A172 (cell line): ENCODE results near the gene SEC31B. TPM values are rescaled to one million over a fixed set of nuclear protein-coding genes. Genes with fewer than 3 reads are reported as not detected.

ENCODE experiments used
- DNase-seq: peaks from one replicate; pipeline ENCODE4 v3.0.0-alpha.2; 2015; ENCODE audit warnings: low spot score
- total RNA-seq: library from RNA; depleted of rRNA; stranded (reverse); fragments of >200 nt; shearing (Covaris generic); gene quantifications from 2 replicates; pipeline ENCODE4 v1.2.3, GENCODE V29; 2014; rRNA removed

The SEC31B gene, protein sequence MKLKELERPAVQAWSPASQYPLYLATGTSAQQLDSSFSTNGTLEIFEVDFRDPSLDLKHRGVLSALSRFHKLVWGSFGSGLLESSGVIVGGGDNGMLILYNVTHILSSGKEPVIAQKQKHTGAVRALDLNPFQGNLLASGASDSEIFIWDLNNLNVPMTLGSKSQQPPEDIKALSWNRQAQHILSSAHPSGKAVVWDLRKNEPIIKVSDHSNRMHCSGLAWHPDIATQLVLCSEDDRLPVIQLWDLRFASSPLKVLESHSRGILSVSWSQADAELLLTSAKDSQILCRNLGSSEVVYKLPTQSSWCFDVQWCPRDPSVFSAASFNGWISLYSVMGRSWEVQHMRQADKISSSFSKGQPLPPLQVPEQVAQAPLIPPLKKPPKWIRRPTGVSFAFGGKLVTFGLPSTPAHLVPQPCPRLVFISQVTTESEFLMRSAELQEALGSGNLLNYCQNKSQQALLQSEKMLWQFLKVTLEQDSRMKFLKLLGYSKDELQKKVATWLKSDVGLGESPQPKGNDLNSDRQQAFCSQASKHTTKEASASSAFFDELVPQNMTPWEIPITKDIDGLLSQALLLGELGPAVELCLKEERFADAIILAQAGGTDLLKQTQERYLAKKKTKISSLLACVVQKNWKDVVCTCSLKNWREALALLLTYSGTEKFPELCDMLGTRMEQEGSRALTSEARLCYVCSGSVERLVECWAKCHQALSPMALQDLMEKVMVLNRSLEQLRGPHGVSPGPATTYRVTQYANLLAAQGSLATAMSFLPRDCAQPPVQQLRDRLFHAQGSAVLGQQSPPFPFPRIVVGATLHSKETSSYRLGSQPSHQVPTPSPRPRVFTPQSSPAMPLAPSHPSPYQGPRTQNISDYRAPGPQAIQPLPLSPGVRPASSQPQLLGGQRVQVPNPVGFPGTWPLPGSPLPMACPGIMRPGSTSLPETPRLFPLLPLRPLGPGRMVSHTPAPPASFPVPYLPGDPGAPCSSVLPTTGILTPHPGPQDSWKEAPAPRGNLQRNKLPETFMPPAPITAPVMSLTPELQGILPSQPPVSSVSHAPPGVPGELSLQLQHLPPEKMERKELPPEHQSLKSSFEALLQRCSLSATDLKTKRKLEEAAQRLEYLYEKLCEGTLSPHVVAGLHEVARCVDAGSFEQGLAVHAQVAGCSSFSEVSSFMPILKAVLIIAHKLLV
- 1.4 TPM in 2 replicates for total RNA-seq

DNA sequence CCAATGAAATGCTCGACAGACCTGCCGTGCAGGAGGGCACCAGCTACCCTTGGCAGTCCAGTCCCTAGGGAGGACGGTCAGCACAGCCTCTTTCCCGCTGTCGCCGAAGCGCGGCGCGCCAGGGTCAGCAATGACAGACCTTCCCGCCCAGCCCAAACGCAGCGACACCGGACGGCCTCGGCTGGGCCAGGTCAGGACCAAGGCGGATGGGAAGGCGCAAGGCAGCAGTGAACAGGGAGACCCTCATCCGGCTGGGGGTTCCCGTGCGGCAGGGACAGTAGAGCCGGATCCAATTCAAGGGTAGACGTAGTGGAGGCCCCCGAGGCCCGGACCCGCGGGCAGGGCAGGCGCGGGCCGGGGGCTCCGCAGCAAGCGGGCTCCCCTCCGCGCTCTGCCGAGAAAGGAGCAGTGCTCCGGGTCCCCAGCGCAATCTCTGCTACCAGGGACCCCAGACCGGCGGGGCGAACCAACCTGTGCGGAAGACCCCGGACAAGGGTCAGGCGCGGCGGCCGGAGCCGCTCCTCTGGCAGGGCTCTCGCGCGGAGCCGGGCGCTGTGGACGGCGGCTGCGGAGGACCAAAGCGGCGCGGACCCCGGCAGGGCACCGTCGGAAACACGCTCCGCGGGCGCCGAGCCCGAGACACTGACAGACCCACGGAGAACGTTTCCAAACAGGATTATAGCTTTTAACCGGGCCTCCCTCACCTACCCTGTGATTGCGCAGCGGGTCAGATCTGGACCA is at the start of gene SEC31B:
SEC31B (minus strand) TSS at position 551 of the 741 bp plus-strand sequence. CDS start 2,909 bp downstream, outside the sequence.
- no peak for DNase-seq

DNA sequence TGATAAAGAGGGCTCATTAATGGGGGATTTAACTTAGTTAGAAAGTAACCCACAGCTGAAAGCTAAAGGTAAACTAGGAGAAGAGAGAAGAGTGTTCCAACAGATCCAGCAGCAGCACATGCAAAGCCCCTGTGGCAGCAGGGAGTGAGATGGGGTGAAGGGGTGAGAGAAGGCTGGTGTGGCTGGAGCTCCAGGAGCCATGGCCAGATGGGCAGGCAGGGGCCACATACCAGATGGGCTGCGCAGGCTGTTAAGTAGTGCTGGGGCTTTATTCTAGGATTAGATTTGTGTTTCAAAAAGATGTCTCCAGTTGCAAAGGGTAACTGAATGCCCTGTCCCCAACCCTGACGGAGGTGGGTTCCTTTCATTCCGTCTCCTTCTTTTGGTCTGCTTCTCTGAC is 49.3 kb upstream of the SEC31B start:
- DNase-seq, result no peak

DNA sequence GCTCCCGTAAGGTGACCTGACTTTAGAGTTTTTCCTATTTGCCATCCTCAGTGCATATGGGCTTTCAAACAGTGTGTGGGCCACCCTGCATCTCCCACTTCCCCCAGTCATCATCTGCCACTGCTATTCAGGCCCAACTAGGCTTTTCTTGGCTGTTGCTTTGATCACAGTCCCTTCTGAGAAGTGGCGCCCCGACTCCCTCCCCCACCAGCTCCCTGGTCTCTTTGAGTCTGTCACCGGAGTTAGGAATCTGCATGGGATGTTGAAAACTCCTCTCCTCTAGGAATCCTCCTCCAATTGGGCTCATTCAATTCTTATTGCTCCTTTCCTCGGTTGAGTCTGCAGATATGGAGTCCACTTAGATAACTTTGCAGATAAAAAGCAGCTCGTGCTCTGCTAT is 48.2 kb upstream of the SEC31B start:
- no peak for DNase-seq

DNA sequence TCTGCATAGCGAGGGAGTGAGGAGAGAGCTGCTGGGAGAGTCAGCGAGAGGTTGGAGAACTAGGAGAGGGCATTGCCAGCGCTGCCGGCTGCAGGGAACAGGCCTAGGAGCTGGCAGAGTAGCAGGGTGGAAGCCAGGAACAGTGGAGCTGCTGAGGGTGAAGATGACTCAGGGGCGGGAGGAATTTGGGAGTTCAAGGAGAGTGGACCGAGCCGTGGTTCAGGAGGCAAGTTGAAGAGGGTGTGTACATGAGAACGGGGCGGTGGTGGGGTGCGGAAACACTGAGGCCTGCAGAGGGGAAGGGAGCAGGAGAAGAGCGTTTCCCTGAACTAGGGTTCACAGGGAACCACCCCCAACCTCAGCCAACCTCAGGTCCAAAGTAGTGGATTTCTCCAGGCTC is 47.6 kb upstream of the SEC31B start:
- DNase-seq, result no peak

DNA sequence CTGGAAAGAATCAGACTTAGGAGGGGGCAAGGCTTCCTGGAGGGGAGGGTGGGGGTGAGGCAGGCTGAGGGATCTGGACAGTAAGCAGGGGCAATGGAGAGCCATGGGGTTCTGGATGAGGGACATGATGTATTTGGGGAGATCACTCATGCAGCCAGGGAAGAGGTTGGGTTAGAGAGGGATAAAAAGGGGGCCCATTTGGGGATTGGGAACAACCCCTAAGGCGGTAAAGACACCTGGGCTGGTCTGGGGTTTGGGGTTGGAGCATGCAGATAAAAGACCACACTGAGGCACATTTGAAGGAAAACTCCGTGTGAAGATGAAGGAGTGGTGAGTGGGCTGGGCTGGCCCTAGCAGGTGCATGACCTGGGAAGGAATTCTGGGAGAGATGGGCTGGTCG is 46.9 kb upstream of the SEC31B start:
- DNase-seq, result no peak

DNA sequence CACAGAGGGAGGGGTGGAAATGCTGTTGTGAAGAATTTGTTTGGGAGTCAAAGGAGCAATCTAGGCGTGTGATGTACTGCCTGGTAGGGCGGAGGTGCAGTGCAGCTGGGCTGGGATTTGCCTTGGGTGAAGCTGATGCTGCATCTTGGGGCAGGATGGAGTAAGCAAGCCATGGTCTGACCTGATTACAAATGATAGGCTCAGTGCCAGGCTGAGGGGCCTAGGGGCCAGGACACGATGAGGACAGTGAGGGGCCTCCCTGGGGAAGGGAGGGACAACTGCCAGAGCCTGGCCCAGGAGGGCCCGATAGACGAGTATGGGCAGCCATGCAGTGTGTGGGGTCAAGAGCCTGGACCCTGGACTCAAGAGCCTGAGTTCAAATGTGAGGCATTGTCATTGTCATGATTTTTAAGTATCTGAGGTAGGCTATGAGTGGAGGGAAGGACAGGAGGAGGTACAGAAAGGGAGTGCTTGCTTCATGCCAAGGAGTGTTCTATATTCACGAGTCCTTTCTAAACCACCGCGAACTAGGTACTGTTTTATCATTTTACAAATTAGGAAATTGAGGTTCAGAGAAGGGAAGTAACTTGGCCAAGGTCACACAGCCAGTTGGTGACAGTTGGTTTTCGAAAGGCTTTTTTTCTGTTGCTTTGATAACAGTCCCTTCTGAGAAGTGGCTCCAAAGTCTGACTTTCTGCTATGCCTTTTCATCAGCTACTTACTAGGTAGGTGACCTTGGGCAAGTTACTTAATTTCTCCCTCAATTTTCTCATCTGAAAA is 45.7 kb upstream of the SEC31B start:
- no peak for DNase-seq

DNA sequence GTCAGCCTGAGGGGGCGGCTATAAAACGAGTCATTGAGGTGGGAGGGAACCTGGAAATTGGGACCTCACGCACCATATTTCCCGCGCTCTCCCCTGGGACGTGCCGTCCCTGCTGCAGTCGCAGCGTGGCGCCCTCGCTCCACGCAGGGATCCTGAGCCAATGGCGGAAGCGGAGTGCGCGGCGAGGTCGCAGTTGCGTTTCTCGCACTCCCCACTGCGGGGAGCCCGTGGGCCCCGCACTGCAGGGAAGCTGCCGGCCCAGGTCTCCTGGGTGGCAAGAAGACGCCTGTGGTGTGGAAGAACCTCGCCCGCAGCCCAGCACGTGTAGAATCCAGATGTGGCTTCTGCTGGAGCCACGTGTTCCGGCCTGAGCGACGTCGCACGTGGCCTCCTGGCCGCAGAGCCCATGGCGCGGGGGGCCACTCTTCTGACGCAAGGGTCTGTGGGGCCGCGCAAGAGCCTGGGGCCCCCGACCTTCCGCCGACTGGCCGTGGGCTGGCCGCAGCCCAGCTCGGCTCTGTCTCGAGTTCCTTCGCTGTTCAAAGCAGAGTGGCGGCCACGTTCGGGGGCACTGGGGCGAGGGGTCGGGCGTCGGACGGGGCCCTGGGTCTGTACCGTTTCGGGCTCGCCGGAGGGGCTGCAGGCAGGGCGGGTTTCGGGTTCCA is 42.5 kb upstream of the SEC31B start:
- no peak for DNase-seq

DNA sequence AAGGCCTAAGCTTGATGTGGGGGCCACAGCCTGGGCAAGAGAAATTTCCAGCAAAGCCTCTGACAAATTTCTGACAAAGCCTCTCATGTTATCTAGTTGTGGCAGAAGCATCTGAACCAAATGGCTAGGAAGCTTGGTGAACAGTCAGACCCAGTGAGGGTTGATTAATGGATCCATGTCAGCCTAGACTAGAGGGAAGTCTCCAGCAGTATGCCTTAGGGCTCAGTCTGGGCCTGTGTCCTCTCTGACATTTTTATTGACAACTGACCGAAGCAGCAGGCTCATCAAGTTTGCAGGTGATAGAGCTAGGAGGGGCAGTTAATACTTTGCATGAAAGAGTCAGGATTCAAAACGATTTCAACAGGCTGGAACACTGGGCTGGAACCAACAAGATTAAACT is 41.3 kb upstream of the SEC31B start:
- no peak for DNase-seq

DNA sequence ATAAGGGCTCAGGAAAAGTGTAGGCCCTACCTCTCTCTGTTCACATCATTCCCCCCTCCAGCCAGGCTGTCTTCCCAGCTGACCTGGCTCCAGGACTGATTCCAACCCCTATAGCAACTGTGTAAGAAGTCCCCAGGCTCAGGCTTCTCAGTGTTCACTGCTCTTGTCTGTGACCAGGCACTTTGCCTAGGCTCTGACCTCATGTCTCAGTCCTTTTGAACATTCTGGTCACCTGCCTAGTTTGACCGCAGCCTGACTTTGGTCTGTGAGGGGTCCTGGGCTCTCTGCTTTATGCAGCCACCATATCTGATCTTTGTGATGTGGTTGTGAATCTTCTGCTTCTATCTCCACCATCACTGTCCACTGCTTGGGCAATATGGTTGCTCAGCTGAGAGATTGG is 40.6 kb upstream of the SEC31B start:
- no peak for DNase-seq

DNA sequence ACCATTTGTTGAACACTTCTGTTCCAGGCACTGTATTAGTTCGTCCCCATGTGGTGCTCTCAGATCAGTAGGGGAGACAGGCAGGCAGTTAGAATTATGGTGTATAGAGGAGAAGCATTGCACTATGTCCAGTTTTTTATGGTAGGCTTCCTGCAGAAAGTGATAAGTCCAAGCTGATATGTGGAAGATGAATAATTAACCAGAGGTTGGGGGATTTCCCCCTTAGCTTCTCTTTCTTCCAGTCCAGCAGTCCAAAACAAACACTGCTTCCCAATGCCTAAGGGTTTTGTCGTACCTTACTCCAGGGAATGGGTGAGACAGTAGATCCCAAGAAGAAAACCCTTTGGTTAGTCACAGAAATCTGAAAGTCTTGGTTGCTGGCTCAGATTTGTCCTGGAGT is 35.2 kb upstream of the SEC31B start:
- no peak for DNase-seq

DNA sequence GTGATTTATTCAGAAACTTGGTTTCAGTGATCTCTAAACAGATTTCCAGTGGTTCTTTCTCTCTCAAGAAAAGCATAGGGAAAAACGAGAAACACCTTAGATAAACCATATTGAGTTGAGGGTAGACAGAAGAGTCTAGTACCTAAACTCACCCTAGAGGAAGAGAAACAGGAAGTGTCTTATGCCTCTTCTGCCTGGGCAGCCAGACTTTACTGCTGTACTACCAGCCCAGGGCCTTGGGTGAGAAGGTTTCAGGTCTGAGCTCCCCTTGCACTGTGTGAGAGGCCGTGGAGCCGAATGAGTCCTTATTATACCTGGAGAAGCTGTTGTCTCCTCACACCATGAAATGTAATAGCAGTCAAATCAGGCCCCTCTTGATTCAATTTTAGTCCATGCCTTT is 34.3 kb upstream of the SEC31B start:
- no peak for DNase-seq

DNA sequence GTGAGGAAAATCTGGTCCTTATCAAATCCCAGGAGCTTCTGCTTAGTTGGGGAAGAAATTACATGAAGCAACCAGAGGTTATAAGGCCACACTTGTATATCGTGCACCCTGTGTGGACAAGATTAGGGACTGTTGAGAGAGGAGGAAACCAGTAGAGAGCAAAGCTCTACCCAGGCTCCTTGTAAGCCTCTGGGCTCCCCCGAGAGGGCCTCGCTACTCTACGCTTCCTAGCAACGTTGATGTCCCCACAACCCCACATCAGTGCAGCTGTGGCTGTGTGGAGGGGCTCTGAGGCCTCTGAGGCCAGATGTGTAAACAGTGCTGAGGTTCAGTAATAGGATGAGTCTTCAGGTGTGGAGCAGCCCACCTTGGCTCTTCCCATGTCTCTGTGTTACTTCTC is 32.1 kb upstream of the SEC31B start:
- DNase-seq, result no peak

DNA sequence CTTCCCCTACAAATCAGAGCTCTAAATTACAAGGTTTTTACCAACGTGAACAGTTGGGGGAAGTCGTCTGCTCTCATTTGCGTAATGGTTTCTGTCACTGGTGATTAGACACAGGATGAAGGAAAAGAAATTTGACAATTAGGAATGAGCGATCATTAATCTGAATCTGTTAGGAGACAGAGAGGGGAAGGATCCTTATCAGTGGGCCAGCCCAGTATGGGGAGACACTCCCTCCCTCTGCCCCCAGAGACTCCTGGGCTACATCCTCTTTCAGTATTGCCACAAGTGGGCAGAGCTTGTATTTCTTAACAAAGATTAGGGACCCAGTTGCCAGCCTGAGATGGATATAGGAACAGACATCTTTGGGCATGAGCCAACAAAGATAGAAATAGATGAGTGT is 31.5 kb upstream of the SEC31B start:
- DNase-seq, result no peak

DNA sequence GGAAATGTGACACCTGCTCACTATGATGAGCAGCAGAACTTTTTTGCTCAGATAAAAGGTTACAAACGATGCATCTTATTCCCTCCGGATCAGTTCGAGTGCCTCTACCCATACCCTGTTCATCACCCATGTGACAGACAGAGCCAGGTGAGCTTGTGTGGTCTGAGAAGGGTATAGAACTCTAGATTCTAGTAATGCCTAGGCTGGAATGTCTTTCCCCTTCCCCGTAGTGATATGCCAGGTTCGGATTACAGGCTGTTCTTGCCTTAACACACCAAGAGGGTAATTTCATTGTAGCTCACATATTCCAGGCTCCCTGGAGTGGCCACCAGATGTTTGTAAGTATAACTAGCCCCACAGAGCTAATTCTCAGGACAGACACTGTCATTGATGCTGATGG is 25.3 kb upstream of the SEC31B start:
- DNase-seq, result no peak

DNA sequence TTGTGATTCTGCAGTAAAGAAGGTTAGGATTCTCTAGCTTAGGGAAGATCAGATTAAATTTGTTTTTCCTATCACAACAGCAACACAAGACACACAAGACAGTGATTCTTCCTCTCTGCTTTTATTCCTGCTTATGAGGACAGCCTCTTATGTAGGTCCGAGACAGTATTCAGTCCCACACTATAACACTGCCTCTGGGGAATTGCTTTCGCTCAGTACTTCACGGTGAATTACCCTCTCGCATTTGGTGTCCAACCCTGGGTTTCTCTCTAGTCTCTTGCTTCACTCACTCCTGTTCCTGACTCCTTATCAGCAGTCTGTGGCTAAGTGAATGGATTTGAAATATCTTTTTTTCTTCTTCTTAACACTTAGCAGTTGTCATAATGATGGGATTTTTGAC is 17.8 kb upstream of the SEC31B start:
- DNase-seq, result no peak

DNA sequence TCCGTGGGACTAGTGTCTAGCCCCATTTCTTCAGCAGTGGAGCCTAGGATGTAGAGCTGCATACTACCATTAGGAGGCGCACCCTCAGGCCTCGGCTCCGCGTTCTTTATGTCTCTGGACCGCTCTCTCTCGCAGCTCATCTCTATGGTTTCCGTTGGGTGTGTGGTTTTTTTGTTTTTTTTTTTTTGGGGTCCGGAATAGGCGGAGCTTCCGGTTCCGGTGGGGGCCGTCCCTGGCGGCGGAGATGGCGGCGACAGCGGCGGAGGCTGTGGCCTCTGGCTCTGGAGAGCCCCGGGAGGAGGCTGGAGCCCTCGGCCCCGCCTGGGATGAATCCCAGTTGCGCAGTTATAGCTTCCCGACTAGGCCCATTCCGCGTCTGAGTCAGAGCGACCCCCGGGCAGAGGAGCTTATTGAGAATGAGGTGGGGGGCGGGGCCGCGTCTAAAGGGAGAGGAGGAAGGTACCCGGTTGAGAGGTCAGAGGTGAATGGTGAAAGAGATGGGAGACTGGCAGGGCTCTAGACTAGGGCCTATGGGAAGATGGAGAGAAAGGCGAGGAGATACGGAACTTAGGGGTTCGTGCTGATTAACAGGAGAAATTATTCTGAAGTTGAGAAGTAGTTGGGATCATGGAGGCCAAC is 16.2 kb upstream of the SEC31B start, which contains the start of gene HIF1AN:
HIF1AN (plus strand) TSS at position 229 of the 639 bp plus-strand sequence; CDS start at position 245, 16 bp downstream.
- peak; percentile 93 for DNase-seq

DNA sequence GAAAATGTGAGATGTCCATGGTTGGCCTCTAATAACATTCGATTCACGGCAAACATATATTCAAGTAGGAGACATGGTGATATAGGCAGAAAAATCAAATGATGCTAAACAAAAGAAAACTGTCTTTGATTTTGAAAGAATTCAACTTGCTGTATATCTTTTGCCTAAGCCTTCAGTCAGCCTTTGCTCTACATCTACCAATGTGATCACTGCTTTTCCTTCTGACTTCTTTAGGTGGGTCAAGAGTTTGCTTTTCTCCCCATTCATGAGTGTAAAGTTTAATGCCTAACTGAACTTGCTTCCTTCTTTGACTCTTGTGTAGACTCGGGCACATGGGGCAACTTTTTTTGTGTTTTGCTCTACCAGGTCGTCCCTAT is 15.7 kb upstream of the SEC31B start:
- no peak for DNase-seq

DNA sequence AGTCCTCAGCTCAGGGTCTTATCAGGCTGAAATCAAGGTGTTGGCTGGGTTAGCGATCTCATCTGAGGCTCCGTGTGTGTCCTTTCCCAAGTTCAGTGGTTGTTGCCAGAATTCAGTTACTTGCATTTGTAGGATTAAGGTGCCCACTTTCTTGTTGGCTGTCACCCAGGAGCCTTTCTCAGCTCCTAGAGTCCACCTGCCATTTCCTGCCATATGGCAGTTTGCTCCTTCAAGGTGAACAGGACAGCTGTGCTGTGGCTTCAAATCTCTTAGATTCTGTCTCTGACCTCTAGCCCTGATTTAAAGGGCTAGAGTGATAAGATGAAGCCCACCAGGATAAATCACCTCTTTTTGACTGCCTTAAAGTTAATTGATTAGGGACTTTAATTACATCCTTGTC is 15.1 kb upstream of the SEC31B start:
- DNase-seq, result no peak

DNA sequence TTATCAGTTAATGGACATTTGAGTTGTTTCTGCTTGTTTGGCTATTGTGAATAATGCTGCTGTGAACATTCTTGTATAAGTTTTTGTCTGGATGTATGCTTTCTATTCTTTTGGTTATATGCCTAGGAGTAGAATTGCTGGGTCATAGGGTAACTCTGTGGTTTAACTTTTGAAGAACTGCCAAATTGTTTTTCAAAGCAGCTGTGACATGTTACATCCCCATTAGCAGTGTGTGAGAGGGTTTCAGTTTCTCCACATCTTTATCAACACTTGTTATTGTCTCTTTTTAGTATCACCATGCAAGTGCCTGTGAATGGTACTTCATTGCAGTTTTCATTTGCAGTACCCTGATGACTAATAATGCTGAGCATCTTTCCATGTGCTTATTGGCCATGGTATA is 12.1 kb upstream of the SEC31B start:
- no peak for DNase-seq
